ENCODE data around the gene CAMSAP1.
A peak's percentile ranks its signal among the peaks of the same experiment; 100 is the strongest.
"Not testable (repeated sequence)": the region's sequence is repeated elsewhere in the genome, so short reads cannot be mapped to it uniquely, and the experiment has no call there.

CAMSAP1 gene

GRCh38 chr9:135895202-135895848 is 12.0 kb downstream of the CAMSAP1 start:
- DNase-seq: no peak

DNA sequence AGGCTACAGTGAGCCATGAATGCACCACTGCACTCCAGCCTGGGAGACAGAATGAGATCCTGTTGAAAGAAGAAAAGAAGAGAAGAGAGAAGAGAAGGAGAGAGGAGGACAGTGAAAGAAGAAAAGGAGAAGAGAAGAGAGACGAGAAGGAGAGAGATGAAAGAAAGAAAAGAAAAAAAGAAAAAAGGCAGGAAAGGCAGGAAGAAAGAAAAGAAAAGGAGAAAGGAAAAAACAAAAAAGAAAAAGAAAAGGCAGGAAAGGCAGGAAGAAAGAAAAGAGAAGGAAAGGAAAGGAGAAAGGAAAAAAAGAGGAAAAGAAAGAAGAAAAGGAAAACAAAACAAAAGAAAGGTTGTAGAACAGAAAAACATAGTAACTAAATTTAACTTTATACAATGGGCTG is 14.2 kb downstream of the CAMSAP1 start:
- DNase-seq: no peak

- not testable (repeated sequence) for DNase-seq
Observed at GRCh38 chr9:135892327-135892726, 15.0 kb downstream of the CAMSAP1 start.

DNA sequence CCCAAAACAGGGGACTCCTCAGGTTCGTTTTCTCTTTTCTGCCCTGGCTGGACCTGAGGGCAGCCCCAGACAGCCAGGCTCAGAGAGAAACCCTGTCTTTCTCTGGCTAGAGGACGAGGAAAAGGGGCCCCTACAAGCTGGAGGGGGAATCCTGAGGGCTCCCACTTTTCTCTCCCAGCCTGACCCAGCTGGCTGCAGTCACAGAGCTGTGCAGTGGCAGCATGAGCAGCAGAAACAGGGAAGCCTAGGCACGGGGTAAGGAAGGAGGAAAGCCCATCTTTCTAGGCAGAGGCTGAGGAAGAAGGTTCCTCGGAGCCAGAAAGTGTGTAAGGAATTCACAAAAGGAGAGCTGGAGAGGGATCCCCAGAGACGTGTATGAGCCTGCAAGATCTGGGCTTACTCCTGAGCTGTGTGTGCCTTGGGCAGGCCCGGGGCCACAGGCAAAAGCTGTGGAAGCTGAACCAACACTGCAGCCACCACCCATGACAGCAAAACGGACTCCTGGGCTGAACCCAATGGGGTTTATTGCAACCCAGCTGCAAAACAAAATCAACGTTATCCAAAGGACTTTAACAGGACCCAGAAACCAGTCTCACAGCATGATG is 16.2 kb downstream of the CAMSAP1 start:
- no peak for DNase-seq

GRCh38 chr9:135890190-135891026 is 16.9 kb downstream of the CAMSAP1 start:
- no peak for DNase-seq

DNA sequence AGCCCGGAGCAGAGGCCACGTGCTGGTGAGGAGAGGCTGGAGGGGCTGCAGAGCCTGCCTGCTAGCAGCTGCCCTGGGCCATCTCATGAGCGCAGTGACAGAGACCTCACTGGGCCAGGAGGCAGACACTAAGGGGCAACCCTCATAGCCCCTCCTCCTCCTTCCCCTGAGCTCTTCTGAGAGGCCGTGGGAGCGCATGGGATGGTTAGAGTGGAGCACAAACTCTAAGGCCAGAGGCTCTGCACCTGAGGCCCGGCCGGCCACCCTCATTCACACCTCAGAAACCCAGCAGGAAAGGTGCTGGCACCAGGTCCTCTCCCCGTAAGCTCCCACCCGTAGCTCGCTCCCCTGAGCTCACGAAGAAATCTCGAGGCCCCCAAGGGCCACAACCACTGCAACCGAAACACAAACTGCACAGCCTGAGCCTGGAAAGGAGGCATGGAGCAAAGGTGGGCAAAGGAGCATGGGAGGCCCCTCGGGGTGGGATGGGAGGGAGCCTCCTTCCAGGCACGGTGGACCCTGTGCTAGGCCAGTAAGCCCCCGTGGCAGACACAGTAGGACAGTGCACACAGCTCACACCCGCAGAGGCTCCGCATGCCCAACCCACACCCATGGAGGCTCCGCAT is 17.7 kb downstream of the CAMSAP1 start:
- DNase-seq: no peak

DNA sequence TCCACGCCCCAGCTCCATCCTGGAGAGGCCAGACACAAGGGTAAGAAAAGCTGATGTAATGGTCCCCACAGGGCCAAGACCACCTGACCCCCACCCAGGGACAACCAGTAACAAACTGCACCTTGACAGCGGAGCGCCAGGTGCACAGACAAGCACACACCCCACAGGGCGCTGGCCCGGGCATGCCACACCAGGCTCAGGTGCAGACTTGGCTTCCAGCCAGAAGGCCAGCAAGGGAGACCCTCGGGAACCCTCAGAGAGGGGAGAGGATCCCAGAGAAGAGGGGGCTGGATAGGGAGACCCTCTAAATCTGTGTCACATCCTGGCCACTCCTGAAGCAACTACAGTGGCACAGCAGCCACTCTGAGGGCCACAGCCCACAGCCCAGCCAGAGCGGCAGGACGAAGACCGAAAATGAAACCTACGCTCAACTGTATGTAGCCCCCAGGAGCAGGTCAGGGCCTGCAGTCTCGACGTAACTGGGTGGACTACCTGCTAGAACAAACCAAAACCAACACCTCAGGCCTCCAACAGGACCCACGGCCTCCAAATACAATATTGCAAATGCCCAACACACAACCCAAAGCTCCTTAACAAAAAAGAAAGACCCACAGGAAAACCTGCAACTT is 18.5 kb downstream of the CAMSAP1 start:
- no peak for DNase-seq

DNA sequence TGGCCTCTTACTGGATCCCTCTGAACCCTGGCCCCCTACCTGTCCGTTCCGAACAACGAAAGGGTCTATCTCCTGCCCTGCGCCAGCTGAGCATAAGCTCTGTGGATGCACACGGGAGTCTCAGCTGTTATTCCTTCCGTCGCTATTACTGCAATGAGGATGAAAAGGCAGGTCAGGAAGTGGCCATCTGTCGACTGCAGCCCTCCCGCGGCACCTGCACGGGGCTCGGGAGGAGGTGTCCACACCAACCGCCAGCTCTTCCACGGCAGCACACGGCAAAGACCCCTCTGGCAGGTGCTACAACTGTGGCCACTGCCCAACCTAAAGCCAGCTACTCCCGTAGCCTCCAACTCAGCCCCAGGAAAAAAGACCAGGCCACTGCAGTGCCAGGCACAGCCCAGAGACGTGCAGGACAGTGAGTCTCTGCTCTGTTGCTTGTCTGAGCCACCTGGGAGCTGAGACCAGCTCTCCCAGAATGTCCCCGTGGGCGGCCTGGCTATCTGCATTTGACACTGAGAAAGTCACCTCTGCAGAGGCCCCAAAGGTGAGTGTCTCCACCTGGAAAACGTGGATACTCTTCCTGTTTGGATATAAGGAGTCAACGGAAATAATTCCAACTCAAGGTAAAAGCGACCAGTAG is 19.1 kb downstream of the CAMSAP1 start:
- DNase-seq: no peak

- DNase-seq: no peak
Observed at GRCh38 chr9:135887585-135888050, 19.7 kb downstream of the CAMSAP1 start.

GRCh38 chr9:135887021-135887507 is 20.3 kb downstream of the CAMSAP1 start:
- peak; percentile 57 for DNase-seq

DNA sequence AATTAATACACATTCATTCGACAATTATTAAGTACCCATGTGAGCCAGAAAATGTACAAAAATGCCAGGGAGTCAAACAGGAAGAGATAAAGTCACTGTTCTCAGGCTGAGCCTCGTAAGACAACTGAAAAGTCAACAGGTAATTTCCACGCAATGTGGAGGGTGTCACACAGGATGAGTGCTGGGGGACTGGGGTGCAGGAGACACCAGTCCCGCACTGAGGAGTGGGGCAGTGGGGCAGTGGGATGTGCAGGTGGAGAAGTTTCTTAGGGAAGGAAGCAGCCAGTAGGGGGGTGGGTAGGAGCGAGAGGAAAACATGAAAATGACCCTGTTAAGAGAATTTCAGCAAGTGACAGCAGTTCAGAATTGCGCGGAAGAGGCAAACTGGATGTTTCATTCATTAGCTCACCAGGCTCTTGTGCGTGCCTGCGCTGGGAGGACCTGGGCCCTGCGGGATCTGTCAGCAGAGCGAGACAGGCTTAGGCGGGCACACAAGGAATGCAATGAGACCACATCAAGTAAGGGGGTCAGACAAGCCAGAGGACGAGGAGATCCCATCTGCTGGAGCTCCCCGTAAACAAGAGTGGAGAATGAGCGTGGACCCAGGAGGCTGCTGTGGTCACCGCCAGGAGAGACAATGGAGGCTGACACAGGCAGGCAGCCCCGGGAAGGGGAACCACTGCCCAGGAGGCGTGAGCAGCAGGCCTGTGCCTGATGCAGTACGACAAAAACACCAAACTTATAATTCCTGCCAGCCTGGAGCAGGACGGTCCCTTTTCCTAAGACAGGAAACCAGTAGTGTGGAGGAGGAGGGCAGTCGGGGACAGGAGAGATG is 21.0 kb downstream of the CAMSAP1 start:
- peak; percentile 62 for DNase-seq

DNA sequence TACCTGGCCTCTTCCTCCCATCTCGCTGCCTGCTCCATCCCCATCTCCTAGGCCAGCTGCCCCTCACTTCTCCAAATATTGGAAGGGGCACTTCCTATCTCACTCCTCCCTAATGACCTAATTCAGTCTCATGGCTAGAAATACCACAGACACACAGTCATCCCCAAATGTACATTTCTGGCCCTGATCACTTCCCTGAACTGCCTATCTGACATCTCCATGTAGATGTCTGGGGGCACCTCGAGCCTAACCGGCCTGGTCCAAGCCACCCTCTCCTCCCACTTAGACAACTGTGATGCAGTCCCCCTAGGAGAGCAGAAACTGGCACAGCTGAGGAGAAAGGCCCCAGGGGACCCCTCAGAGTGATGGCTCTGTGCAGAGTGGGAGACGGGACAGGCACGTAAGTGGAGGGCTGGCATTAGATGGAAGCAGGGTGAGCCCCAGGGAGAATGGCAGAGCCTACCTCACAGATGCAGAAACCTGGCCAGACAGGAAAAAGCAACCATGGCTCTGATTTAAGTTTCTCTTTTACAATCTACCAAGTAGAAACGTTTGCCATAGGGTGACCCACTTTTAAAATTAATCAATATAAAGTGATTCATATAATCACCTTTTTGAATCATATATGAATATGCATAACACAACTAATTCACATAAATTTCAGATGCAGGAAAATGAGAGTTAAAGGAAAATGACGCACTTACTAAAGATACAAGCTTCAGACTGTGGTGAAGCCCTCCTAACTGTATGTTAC is 22.1 kb downstream of the CAMSAP1 start:
- DNase-seq: no peak

DNA sequence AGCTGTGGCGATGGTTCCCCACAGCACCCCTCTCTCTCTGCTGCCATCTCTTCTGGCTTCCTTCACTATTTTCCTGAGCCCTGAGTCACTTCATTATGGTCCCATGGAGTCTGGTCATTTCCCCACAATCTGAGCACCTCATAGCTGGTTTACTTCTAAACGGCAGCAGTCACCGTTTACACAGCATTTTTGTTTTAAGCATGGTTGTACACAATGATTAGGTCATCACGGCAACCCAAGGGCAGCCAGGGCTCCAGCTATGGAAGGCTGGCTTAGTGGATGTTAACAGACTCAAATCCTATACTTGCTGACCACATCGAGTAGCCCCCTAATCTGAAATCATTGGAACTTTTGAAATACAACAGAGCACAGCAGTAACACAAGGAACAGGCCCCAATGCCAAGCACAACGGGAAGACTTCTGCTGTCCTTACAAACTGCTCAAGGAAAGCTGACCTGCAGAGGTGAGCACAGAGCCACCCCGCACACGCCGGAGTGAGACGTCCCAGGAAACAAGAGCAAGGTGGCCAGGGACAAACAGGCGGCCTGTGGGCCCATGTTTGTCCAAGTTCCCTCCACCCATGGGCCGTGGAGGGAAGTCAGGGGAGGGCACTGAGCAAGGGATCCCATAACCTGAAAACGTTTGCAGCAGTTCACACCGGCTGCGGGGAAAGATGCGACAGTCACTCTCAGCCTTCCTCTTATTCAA is 22.9 kb downstream of the CAMSAP1 start:
- DNase-seq: no peak

- peak; percentile 18 for DNase-seq
Observed at GRCh38 chr9:135883410-135884089, 23.8 kb downstream of the CAMSAP1 start.

- no peak for DNase-seq
Observed at GRCh38 chr9:135882011-135882410, 25.3 kb downstream of the CAMSAP1 start.

DNA sequence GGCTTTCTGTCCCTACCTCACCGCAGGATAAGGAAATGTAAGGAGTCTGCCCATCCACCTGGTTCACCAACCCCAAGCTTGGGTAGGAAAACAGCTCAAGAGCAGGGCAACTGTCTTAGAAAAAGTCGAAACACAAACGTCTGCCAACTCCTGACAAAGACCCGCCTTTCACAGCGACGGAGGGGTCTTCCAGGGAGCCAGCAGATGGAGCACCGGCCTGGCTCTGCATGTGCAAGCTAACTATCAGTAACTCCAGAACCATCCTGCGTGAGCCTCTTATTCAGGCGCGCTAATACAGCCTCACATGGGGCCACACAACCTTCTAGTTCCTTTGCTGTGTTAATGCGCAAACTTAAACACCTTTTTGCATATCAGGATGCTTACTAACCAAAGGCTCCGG is 26.9 kb downstream of the CAMSAP1 start:
- no peak for DNase-seq

GRCh38 chr9:135879619-135880018 is 27.7 kb downstream of the CAMSAP1 start:
- DNase-seq: no peak

- no peak for DNase-seq
Observed at GRCh38 chr9:135879237-135879601, 28.1 kb downstream of the CAMSAP1 start.

DNA sequence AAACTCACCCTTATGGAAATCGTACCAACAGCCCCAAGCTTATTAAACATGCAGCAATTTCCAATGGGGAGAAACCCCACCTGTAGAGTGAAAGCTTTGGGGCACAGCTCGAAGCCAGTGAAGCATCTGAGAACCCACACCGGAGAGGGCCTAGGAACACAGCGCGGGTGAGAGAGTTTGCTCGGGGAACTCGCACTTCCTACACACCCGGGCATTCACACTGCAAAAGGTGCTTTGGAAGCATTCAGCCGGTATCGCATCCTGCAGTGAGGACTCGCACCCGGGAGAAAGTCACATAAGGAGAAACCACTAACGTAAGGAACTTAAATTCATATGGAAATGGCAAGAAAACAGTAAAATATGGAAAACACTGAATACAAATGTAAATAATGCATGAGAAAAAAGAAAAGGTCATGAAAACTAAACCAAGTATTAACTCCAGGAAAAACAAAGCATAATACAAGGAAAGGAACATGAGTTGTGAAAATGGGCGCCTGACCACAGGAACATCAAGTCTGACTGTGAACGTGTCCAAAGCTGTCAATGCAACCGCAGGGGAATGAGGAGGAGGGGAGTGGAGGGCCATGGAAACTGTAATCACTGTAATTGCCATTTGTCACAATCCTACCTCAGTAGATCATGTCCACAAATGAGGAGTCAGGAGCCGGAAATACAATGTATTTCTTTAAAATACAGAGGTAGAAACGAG is 28.7 kb downstream of the CAMSAP1 start:
- no peak for DNase-seq
